Lung (tissue), 12 donors: ENCODE data around the gene LRRC4B. TPM values are rescaled to one million over a fixed set of nuclear protein-coding genes. Genes with fewer than 3 reads are reported as not detected.

ENCODE experiments used
- ATAC-seq: fragments of 200-7000 bp; cut with Tn5 transposase; one replicate; pipeline ENCODE4 v1.9.1; 2020; ENCODE audit warnings: moderate number of reproducible peaks; ENCODE audit not compliant: insufficient read depth, low FRiP score
- DNase-seq, 3 donors: peaks; one replicate each; pipeline ENCODE4 v3.0.0-alpha.2; 2013 to 2017
- H3K27ac ChIP-seq, 2 donors: one replicate each; pipeline ENCODE4 v1.5.1; 2013; ENCODE audit warnings: mild to moderate bottlenecking in 2 of 2, moderate library complexity in 2 of 2, control low read depth in 1 of 2, inconsistent platforms in 1 of 2, low read depth in 1 of 2, low read length in 1 of 2
- H3K27me3 ChIP-seq, 3 donors: one replicate each; pipeline ENCODE4 v1.5.1; 2013; ENCODE audit warnings: low read length in 2 of 3; ENCODE audit not compliant: control insufficient read depth in 3 of 3, insufficient read depth in 3 of 3
- H3K36me3 ChIP-seq, 4 donors: one replicate each; pipeline ENCODE4 v1.5.1; 2013; ENCODE audit warnings: low read length in 4 of 4, mild to moderate bottlenecking in 1 of 4, moderate library complexity in 1 of 4; ENCODE audit not compliant: control insufficient read depth in 4 of 4, insufficient read depth in 4 of 4
- H3K4me1 ChIP-seq, 5 donors: one replicate each; pipeline ENCODE4 v1.5.1; 2013; ENCODE audit warnings: low read length in 5 of 5, mild to moderate bottlenecking in 2 of 5, moderate library complexity in 1 of 5; ENCODE audit not compliant: control insufficient read depth in 5 of 5, insufficient read depth in 5 of 5
- H3K4me3 ChIP-seq: one replicate; pipeline ENCODE4 v1.5.1; 2013; ENCODE audit warnings: mild to moderate bottlenecking, control low read depth, moderate library complexity
- H3K9ac ChIP-seq, 2 donors: one replicate each; pipeline ENCODE4 v1.5.1; 2013; ENCODE audit warnings: low read length in 2 of 2, control low read depth in 1 of 2; ENCODE audit not compliant: insufficient read depth in 1 of 2
- H3K9me3 ChIP-seq, 4 donors: one replicate each; pipeline ENCODE4 v1.5.1; 2013; ENCODE audit warnings: low read length in 3 of 4, mild to moderate bottlenecking in 1 of 4, moderate library complexity in 1 of 4; ENCODE audit not compliant: control insufficient read depth in 4 of 4, insufficient read depth in 3 of 4
- WGBS, 2 donors: extraction: QIAGEN DNeasy Blood & Tissue Kit; methylation state at CpG; one replicate each; pipeline ENCODE4 v1.1.7; 2013; 5-methylcytosine and 5-hydroxymethylcytosine counted together
- polyA plus RNA-seq, 2 donors: library from polyadenylated mRNA; stranded (reverse); fragments of 200-250 nt; gene quantifications; one replicate each; pipeline ENCODE4 v1.2.1, GENCODE V29; 2013
- total RNA-seq, 2 donors: library from RNA; depleted of rRNA in 1 of 2; stranded (reverse); fragments of >200 nt in 1 of 2; gene quantifications; one replicate each; pipeline ENCODE4 v1.2.1, GENCODE V29; 2014 to 2021
- TF ChIP-seq, protein P1 (sequence below): IDR thresholded peaks from 2 replicates; pipeline ENCODE4 v1.5.1; 2012; ENCODE audit warnings: mild to moderate bottlenecking; ENCODE audit errors: control extremely low read depth, extremely low read depth
- donor health status: control.
- donor health status: control.
- donor health status: Bipolar disorder and iron deficiency.
- donor health status: healthy.
- donor health status: DM: yes; HTN: yes; CAD: no.

The LRRC4B gene
- total and polyA plus RNA-seq, 4 donors: 1.7 to 10.8 (median 2.7) TPM

- Histone ChIP-seq H3K9me3 (peaks cover 0 to 12% (median 0%) of the 10 kb centered on the region in 4 donors), H3K27me3 (peaks cover 0 to 41% (median 32%) of the 10 kb centered on the region in 3 donors), H3K9ac (no peak overlapping the region), H3K36me3 (no peaks in the 10 kb centered on the region), H3K27ac (no peak overlapping the region), H3K4me1 (no peaks in the 10 kb centered on the region), H3K4me3 (no peak overlapping the region)
- DNase-seq (no peak), ATAC-seq (no peak)
- TF ChIP-seq, protein P1, sequence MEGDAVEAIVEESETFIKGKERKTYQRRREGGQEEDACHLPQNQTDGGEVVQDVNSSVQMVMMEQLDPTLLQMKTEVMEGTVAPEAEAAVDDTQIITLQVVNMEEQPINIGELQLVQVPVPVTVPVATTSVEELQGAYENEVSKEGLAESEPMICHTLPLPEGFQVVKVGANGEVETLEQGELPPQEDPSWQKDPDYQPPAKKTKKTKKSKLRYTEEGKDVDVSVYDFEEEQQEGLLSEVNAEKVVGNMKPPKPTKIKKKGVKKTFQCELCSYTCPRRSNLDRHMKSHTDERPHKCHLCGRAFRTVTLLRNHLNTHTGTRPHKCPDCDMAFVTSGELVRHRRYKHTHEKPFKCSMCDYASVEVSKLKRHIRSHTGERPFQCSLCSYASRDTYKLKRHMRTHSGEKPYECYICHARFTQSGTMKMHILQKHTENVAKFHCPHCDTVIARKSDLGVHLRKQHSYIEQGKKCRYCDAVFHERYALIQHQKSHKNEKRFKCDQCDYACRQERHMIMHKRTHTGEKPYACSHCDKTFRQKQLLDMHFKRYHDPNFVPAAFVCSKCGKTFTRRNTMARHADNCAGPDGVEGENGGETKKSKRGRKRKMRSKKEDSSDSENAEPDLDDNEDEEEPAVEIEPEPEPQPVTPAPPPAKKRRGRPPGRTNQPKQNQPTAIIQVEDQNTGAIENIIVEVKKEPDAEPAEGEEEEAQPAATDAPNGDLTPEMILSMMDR: no peak
- WGBS, 2 donors: 71 to 82% methylated on average over 6 of the region's 6 CpGs
Observed at GRCh38 chr19:50602496-50602895, 34.3 kb upstream of the LRRC4B start.

DNA sequence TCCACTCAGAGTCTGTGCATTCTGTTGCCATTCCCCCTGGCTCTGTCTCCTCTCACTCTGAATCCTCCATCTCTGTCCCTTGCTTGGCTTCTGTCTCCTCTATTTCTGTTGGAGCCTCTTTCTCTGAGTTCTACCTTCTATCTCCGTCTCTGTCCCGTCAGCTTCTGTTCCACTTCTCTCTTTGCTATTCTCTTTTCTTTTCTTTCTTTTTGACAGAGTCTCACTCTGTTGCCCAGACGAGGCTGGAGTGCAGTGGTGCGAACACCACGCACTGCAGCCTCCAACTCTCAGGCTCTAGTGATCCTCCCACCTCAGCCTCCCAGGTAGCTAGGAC, 33.8 kb upstream of the LRRC4B start:
- no peak for DNase-seq
- 85 to 88% methylated on average over 5 of the region's 5 CpGs for WGBS, 2 donors
- TF ChIP-seq, protein P1: no peak
- Histone ChIP-seq H3K4me1 (no peaks in the 10 kb centered on the region), H3K9ac (no peak overlapping the region), H3K9me3 (peaks cover 0 to 8% (median 0%) of the 10 kb centered on the region in 4 donors), H3K4me3 (no peak overlapping the region), H3K27ac (no peak overlapping the region), H3K36me3 (no peaks in the 10 kb centered on the region), H3K27me3 (peaks cover 0 to 36% (median 28%) of the 10 kb centered on the region in 3 donors)
- ATAC-seq: no peak

DNA sequence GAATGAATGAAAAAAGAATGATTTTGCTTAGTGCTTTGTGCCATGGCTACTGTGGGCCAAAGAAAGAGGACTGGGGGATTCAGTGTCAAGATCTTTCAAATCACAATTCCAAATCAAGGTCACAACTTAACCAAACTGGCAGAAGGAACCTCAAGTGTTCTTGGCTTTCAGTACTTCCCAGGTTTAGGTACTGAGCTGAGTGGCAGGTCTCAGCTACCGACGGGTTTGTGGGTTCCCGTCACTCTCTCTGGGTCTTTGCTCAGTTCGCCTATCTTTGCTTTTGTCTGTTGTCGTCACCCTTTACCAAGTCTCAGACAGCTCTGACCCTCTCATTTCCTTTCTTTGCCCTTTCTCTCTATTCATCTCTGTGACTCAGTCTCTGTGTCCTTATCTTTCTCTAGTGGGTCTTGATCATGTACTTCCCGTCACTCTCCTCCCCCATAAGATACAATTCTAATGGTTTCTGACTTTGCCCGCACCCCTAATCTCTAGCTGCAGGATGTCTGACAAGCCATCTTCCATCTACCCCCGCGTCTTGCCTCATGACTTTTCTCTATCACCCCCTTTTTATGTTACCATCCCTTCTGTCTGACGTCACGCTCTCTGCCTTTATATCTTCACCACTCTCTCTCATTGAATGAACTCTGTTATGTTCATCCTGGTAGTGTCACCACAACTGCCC, 33.3 kb upstream of the LRRC4B start:
- ATAC-seq: no peak
- no peak for DNase-seq
- 60 to 79% methylated on average over 11 of the region's 11 CpGs for WGBS, 2 donors

More for the DNA sequence above, 33.3 kb upstream of the LRRC4B start:
- TF ChIP-seq, protein P1: no peak
- no peak overlapping the region for H3K4me3 ChIP-seq
- no peaks in the 10 kb centered on the region for H3K4me1 ChIP-seq
- H3K27ac ChIP-seq: no peak overlapping the region
- H3K36me3 ChIP-seq: no peaks in the 10 kb centered on the region
- H3K9ac ChIP-seq: no peak overlapping the region
- peaks cover 0 to 6% (median 0%) of the 10 kb centered on the region in 4 donors for H3K9me3 ChIP-seq
- H3K27me3 ChIP-seq: peaks cover 0 to 33% (median 23%) of the 10 kb centered on the region in 3 donors
